Mucosa of stomach (tissue), 1 donor: Measurements from ENCODE around the gene FAM168A.

ENCODE experiments used
- H3K27me3 ChIP-seq: one replicate; pipeline ENCODE4 v1.7.0; 2013; ENCODE audit warnings: mild to moderate bottlenecking, low read length; ENCODE audit not compliant: control insufficient read depth, insufficient read depth
- H3K36me3 ChIP-seq: one replicate; pipeline ENCODE4 v1.7.0; 2013; ENCODE audit warnings: low read length; ENCODE audit not compliant: control insufficient read depth, insufficient read depth
- H3K4me1 ChIP-seq: one replicate; pipeline ENCODE4 v1.7.0; 2013; ENCODE audit warnings: mild to moderate bottlenecking, low read length; ENCODE audit not compliant: control insufficient read depth, insufficient read depth
- H3K4me3 ChIP-seq: one replicate; pipeline ENCODE4 v1.7.0; 2013; ENCODE audit warnings: low read length
- H3K9ac ChIP-seq: one replicate; pipeline ENCODE4 v1.7.0; 2013; ENCODE audit warnings: mild to moderate bottlenecking, low read length, moderate library complexity
- H3K9me3 ChIP-seq: one replicate; pipeline ENCODE4 v1.7.0; 2013; ENCODE audit warnings: mild to moderate bottlenecking, low read length, moderate library complexity; ENCODE audit not compliant: control insufficient read depth
- donor health status: Pancreatic carcinoma.

Gene FAM168A

GRCh38 chr11:73629907-73630306 lies 32.0 kb upstream of the FAM168A start:
- Histone ChIP-seq H3K4me1 (no peaks in the 10 kb centered on the region), H3K4me3 (no peak overlapping the region), H3K36me3 (no peaks in the 10 kb centered on the region), H3K9ac (no peak overlapping the region), H3K9me3 (no peaks in the 10 kb centered on the region), H3K27me3 (no peaks in the 10 kb centered on the region)

- Histone ChIP-seq H3K4me3 (no peak overlapping the region), H3K36me3 (no peaks in the 10 kb centered on the region), H3K9me3 (no peaks in the 10 kb centered on the region), H3K4me1 (no peaks in the 10 kb centered on the region), H3K9ac (no peak overlapping the region), H3K27me3 (no peaks in the 10 kb centered on the region)
Measured at GRCh38 chr11:73625696-73626318, 27.9 kb upstream of the FAM168A start.

GRCh38 chr11:73623686-73624085 lies 25.8 kb upstream of the FAM168A start:
- H3K36me3 ChIP-seq: no peaks in the 10 kb centered on the region
- H3K27me3 ChIP-seq: no peaks in the 10 kb centered on the region
- H3K9ac ChIP-seq: no peak overlapping the region
- no peaks in the 10 kb centered on the region for H3K9me3 ChIP-seq
- no peak overlapping the region for H3K4me3 ChIP-seq
- no peaks in the 10 kb centered on the region for H3K4me1 ChIP-seq

- Histone ChIP-seq H3K9ac (no peak overlapping the region), H3K27me3 (no peaks in the 10 kb centered on the region), H3K36me3 (no peaks in the 10 kb centered on the region), H3K9me3 (no peaks in the 10 kb centered on the region), H3K4me3 (no peak overlapping the region), H3K4me1 (no peaks in the 10 kb centered on the region)
Measured at GRCh38 chr11:73622926-73623593, 25.1 kb upstream of the FAM168A start.

- Histone ChIP-seq H3K9ac (no peak overlapping the region), H3K36me3 (no peaks in the 10 kb centered on the region), H3K4me1 (no peaks in the 10 kb centered on the region), H3K4me3 (no peak overlapping the region), H3K9me3 (no peaks in the 10 kb centered on the region), H3K27me3 (no peaks in the 10 kb centered on the region)
Measured at GRCh38 chr11:73614591-73614990, 16.7 kb upstream of the FAM168A start.

GRCh38 chr11:73612601-73613140 lies 14.8 kb upstream of the FAM168A start:
- H3K9me3 ChIP-seq: no peaks in the 10 kb centered on the region
- no peaks in the 10 kb centered on the region for H3K27me3 ChIP-seq

GRCh38 chr11:73598719-73599379 lies 937 bp upstream of the FAM168A start:
- Histone ChIP-seq H3K9ac (peak overlapping the region; percentile 75), H3K36me3 (no peaks in the 10 kb centered on the region)

More at GRCh38 chr11:73612601-73613140, 14.8 kb upstream of the FAM168A start:
- Histone ChIP-seq H3K9ac (no peak overlapping the region), H3K36me3 (no peaks in the 10 kb centered on the region), H3K4me1 (no peaks in the 10 kb centered on the region), H3K4me3 (no peak overlapping the region)

GRCh38 chr11:73597336-73597955 lies 466 bp downstream of the FAM168A start:
- Histone ChIP-seq H3K4me1 (peaks cover 10% of the 10 kb centered on the region), H3K9ac (peak overlapping the region; percentile 75), H3K27me3 (no peaks in the 10 kb centered on the region), H3K9me3 (no peaks in the 10 kb centered on the region), H3K4me3 (peak overlapping the region; percentile 22), H3K36me3 (no peaks in the 10 kb centered on the region)

More at GRCh38 chr11:73598719-73599379, 937 bp upstream of the FAM168A start:
- H3K4me1 ChIP-seq: peaks cover 10% of the 10 kb centered on the region
- H3K4me3 ChIP-seq: peak overlapping the region; percentile 53
- no peaks in the 10 kb centered on the region for H3K27me3 ChIP-seq
- no peaks in the 10 kb centered on the region for H3K9me3 ChIP-seq

- Histone ChIP-seq H3K4me1 (peaks cover 10% of the 10 kb centered on the region), H3K9me3 (no peaks in the 10 kb centered on the region), H3K4me3 (no peak overlapping the region), H3K9ac (no peak overlapping the region), H3K27me3 (no peaks in the 10 kb centered on the region), H3K36me3 (no peaks in the 10 kb centered on the region)
Measured at GRCh38 chr11:73596547-73596946, 1.4 kb downstream of the FAM168A start.

GRCh38 chr11:73592640-73593039 lies 5.3 kb downstream of the FAM168A start:
- H3K27me3 ChIP-seq: no peaks in the 10 kb centered on the region
- no peak overlapping the region for H3K4me3 ChIP-seq
- H3K9ac ChIP-seq: no peak overlapping the region
- peaks cover 10% of the 10 kb centered on the region for H3K4me1 ChIP-seq
- no peaks in the 10 kb centered on the region for H3K36me3 ChIP-seq
- H3K9me3 ChIP-seq: no peaks in the 10 kb centered on the region

GRCh38 chr11:73591743-73592142 lies 6.2 kb downstream of the FAM168A start:
- no peak overlapping the region for H3K4me3 ChIP-seq
- peaks cover 4% of the 10 kb centered on the region for H3K4me1 ChIP-seq
- H3K36me3 ChIP-seq: no peaks in the 10 kb centered on the region
- H3K27me3 ChIP-seq: no peaks in the 10 kb centered on the region
- no peaks in the 10 kb centered on the region for H3K9me3 ChIP-seq
- no peak overlapping the region for H3K9ac ChIP-seq

GRCh38 chr11:73590991-73591390 lies 6.9 kb downstream of the FAM168A start:
- no peak overlapping the region for H3K9ac ChIP-seq
- no peaks in the 10 kb centered on the region for H3K36me3 ChIP-seq
- no peaks in the 10 kb centered on the region for H3K4me1 ChIP-seq
- H3K4me3 ChIP-seq: no peak overlapping the region
- H3K27me3 ChIP-seq: no peaks in the 10 kb centered on the region
- H3K9me3 ChIP-seq: no peaks in the 10 kb centered on the region
